Adrenal gland (tissue), 5 donors: ENCODE results near the gene UVRAG.

Experiments used
- POLR2A ChIP-seq, 2 donors: fragments of 450-650 bp; IDR thresholded peaks; one replicate each; pipeline ENCODE4 v1.6.1; 2017; ENCODE audit warnings: antibody characterized with exemption in 2 of 2, mild to moderate bottlenecking in 2 of 2, moderate library complexity in 1 of 2
- TF ChIP-seq, protein P1 (sequence below), 6 experiments: fragments of 450-650 bp in 4 of 6; fragments of 200-600 bp in 2 of 6; sonication (generic) in 1 of 6; IDR thresholded peaks; 1 replicate in 5 of 6; 2 replicates in 1 of 6; pipeline versions ENCODE4 v1.5.1 to v1.8.0; 2016 to 2021; ENCODE audit warnings: antibody characterized with exemption in 6 of 6, mild to moderate bottlenecking in 2 of 6, moderate library complexity in 1 of 6
- donor health status: DM: no; HTN: no; CAD: no.

GRCh38 chr11:76030968-76031590 is 216.1 kb downstream of the UVRAG start:
- TF ChIP-seq, protein P1, sequence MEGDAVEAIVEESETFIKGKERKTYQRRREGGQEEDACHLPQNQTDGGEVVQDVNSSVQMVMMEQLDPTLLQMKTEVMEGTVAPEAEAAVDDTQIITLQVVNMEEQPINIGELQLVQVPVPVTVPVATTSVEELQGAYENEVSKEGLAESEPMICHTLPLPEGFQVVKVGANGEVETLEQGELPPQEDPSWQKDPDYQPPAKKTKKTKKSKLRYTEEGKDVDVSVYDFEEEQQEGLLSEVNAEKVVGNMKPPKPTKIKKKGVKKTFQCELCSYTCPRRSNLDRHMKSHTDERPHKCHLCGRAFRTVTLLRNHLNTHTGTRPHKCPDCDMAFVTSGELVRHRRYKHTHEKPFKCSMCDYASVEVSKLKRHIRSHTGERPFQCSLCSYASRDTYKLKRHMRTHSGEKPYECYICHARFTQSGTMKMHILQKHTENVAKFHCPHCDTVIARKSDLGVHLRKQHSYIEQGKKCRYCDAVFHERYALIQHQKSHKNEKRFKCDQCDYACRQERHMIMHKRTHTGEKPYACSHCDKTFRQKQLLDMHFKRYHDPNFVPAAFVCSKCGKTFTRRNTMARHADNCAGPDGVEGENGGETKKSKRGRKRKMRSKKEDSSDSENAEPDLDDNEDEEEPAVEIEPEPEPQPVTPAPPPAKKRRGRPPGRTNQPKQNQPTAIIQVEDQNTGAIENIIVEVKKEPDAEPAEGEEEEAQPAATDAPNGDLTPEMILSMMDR (IDR thresholded peaks at IDR 0.05), result no peak
- no peak for TF ChIP-seq POLR2A (IDR thresholded peaks at IDR 0.05)
